OCI-LY3 (cell line): ENCODE data around the gene VWA3A.

Experiments used
- H2AFZ ChIP-seq: fragments of 200-600, 300-600 bp; shearing (Covaris generic); 2 replicates; pipeline ENCODE4 v1.6.0; 2014; ENCODE audit warnings: antibody characterized with exemption, low read depth, low read length
- H3K27ac ChIP-seq: fragments of 200-600, 300-600 bp; sonication (generic); 2 replicates; pipeline ENCODE4 v1.5.1; 2014; ENCODE audit warnings: mild to moderate bottlenecking, low read length, moderate library complexity, mixed read lengths
- H3K27me3 ChIP-seq: fragments of 200-600, 300-600 bp; sonication (generic); 2 replicates; pipeline ENCODE4 v1.6.1; 2014; ENCODE audit warnings: low read depth, low read length, mixed read lengths
- H3K36me3 ChIP-seq: fragments of 200-600, 300-600 bp; sonication (generic); replicated peaks from 2 replicates; pipeline ENCODE3; 2014; ENCODE audit warnings: low read depth, low read length, mixed read lengths
- H3K4me1 ChIP-seq: fragments of 300-600, 200-600 bp; sonication (generic); 2 replicates; pipeline ENCODE4 v1.6.1; 2014; ENCODE audit warnings: low read length, mixed read lengths
- H3K4me2 ChIP-seq: fragments of 200-600, 300-600 bp; sonication (generic); 2 replicates; pipeline ENCODE4 v1.6.1; 2014; ENCODE audit warnings: low read length, mixed read lengths
- H3K4me3 ChIP-seq: fragments of 300-600, 200-600 bp; sonication (generic); 2 replicates; pipeline ENCODE4 v1.5.1; 2014; ENCODE audit warnings: antibody characterized with exemption, mild to moderate bottlenecking, low read length, moderate library complexity
- H3K79me2 ChIP-seq: fragments of 300-600, 200-600 bp; shearing (Covaris generic); 2 replicates; pipeline ENCODE4 v1.6.1; 2014; ENCODE audit warnings: mild to moderate bottlenecking, low read length, mixed read lengths
- H3K9ac ChIP-seq: fragments of 300-600, 200-600 bp; shearing (Covaris generic); 2 replicates; pipeline ENCODE4 v1.6.0; 2014; ENCODE audit warnings: mild to moderate bottlenecking, low read length, moderate library complexity
- H3K9me3 ChIP-seq: fragments of 200-600, 300-600 bp; shearing (Covaris generic); 2 replicates; pipeline ENCODE4 v1.6.1; 2014; ENCODE audit warnings: low read length, mixed read lengths; ENCODE audit not compliant: insufficient read depth
- H4K20me1 ChIP-seq: fragments of 200-600, 300-600 bp; sonication (generic); 2 replicates; pipeline ENCODE4 v1.6.1; 2016; ENCODE audit warnings: low read length, mixed read lengths; ENCODE audit not compliant: insufficient read depth
- CTCF ChIP-seq: fragments of 200-600, 300-600 bp; sonication (generic); IDR thresholded peaks from 2 replicates; pipeline ENCODE4 v1.5.1; 2014; ENCODE audit warnings: antibody characterized with exemption, low read length, low read depth
- EZH2phosphoT487 ChIP-seq: fragments of 200-600 bp; shearing (Covaris generic); IDR thresholded peaks from 2 replicates; pipeline ENCODE4 v1.6.1; 2018; ENCODE audit warnings: antibody characterized with exemption, mixed run types, low read depth

Gene VWA3A

GRCh38 chr16:22188595-22189442 lies 96.5 kb downstream of the VWA3A start:
- TF ChIP-seq EZH2phosphoT487 (no peak), CTCF (peak; percentile 87)
- H3K79me2 ChIP-seq = no peaks in the 10 kb centered on the region
- peak overlapping the region; percentile 50; the same call in 1 of the 2 replicates for H3K9ac ChIP-seq
- no peaks in the 10 kb centered on the region for H4K20me1 ChIP-seq
- peak overlapping the region; percentile 90 for H3K4me2 ChIP-seq
- peaks cover 58% of the 10 kb centered on the region for H3K4me1 ChIP-seq
- no peaks in the 10 kb centered on the region for H3K27me3 ChIP-seq
- peak overlapping the region; percentile 86 for H3K4me3 ChIP-seq
- H3K27ac ChIP-seq = peak overlapping the region; percentile 60; the same call in 1 of the 2 replicates
- peak overlapping the region; percentile 68; the same call in 1 of the 2 replicates for H2AFZ ChIP-seq
- no peaks in the 10 kb centered on the region for H3K9me3 ChIP-seq
- peaks cover 4% of the 10 kb centered on the region for H3K36me3 ChIP-seq

GRCh38 chr16:22189473-22190080 lies 97.2 kb downstream of the VWA3A start:
- H3K4me1 ChIP-seq = peaks cover 58% of the 10 kb centered on the region
- H3K79me2 ChIP-seq = no peaks in the 10 kb centered on the region
- no peaks in the 10 kb centered on the region for H4K20me1 ChIP-seq
- peak overlapping the region; percentile 90 for H3K4me2 ChIP-seq
- H3K9ac ChIP-seq = peak overlapping the region; percentile 50
- peak overlapping the region; percentile 50; the same call in 1 of the 2 replicates for H2AFZ ChIP-seq
- TF ChIP-seq EZH2phosphoT487 (no peak), CTCF (no peak)
- H3K27ac ChIP-seq = peak overlapping the region; percentile 60
- peaks cover 4% of the 10 kb centered on the region for H3K36me3 ChIP-seq
- peak overlapping the region; percentile 86 for H3K4me3 ChIP-seq
- no peaks in the 10 kb centered on the region for H3K27me3 ChIP-seq
- H3K9me3 ChIP-seq = no peaks in the 10 kb centered on the region

- peaks cover 58% of the 10 kb centered on the region for H3K4me1 ChIP-seq
- no peaks in the 10 kb centered on the region for H3K9me3 ChIP-seq
- H3K27ac ChIP-seq = peak overlapping the region; percentile 60
Measured at GRCh38 chr16:22190081-22190775, 97.9 kb downstream of the VWA3A start.

More at GRCh38 chr16:22190081-22190775, 97.9 kb downstream of the VWA3A start:
- H3K27me3 ChIP-seq = no peaks in the 10 kb centered on the region
- H3K36me3 ChIP-seq = peaks cover 4% of the 10 kb centered on the region
- peak overlapping the region; percentile 86 for H3K4me3 ChIP-seq
- no peaks in the 10 kb centered on the region for H4K20me1 ChIP-seq
- peak overlapping the region; percentile 50 for H3K9ac ChIP-seq
- H2AFZ ChIP-seq = peak overlapping the region; percentile 50; the same call in 1 of the 2 replicates
- H3K79me2 ChIP-seq = no peaks in the 10 kb centered on the region
- peak overlapping the region; percentile 90 for H3K4me2 ChIP-seq
- TF ChIP-seq CTCF (no peak), EZH2phosphoT487 (no peak)
